GM18951 (cell line): Measurements from ENCODE around the gene NEGR1.

Experiments
- POLR2A ChIP-seq: IDR thresholded peaks from 4 replicates; pipeline ENCODE4 v1.6.1; 2011; ENCODE audit warnings: mild to moderate bottlenecking; ENCODE audit not compliant: insufficient read length, insufficient read depth; ENCODE audit errors: extremely low read depth
- in situ Hi-C: fragments of 300-500 bp; cut with MboI; formaldehyde crosslinking; loops from one replicate; pipeline ENCODE4 v1.12.0; 2022; ENCODE audit warnings: low sequenced_read_pairs, mixed read lengths, inconsistent platforms; ENCODE audit not compliant: unreplicated experiment

Gene NEGR1

DNA sequence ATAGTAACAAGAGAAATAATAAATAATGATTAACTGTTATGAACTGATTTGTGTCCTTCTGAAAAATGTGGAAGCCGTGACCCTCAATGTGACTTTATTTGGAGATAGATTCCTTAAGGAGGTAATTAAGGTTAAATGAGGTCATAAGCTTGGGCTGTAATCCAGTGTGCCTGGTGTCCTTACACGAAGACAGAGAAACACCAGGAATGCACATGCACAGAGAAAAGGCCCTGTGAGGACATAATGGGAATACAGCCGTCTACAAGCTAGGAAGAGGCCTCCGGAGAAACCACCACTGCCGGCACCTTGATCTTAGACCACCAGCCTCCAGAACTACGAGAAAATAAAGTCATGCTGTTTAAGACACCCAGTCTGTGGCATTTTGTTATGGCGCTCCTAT is 215.9 kb downstream of the NEGR1 start:
- no peak for TF ChIP-seq POLR2A
- in situ Hi-C loops: no loop called here

GRCh38 chr1:72064196-72065075 is 217.9 kb downstream of the NEGR1 start:
- no peak for TF ChIP-seq POLR2A
- in situ Hi-C loops: no loop called here

GRCh38 chr1:72063364-72064044 is 218.8 kb downstream of the NEGR1 start:
- TF ChIP-seq POLR2A: no peak
- in situ Hi-C loops: no loop called here

DNA sequence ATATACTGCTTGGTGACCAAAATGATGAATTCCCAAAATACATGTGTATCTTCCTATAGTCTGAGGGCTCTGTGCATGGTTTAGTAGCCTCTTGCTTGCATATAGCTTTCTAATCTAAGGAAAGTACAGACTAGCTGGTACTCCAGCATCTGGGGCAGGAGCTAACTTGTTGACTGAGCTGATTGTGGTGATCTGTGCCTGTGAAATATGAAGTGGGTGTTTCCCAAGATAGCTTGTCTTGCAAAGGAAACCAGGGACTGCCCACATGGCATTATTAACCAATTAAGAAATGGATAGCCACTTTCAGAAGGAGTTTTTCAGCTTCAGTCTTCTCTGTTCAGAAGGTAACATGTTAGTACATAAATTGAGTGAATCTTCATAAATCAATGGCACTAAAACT is 219.8 kb downstream of the NEGR1 start:
- in situ Hi-C loops: no loop called here
- no peak for TF ChIP-seq POLR2A

GRCh38 chr1:72060466-72061245 is 221.7 kb downstream of the NEGR1 start:
- TF ChIP-seq POLR2A: no peak

DNA sequence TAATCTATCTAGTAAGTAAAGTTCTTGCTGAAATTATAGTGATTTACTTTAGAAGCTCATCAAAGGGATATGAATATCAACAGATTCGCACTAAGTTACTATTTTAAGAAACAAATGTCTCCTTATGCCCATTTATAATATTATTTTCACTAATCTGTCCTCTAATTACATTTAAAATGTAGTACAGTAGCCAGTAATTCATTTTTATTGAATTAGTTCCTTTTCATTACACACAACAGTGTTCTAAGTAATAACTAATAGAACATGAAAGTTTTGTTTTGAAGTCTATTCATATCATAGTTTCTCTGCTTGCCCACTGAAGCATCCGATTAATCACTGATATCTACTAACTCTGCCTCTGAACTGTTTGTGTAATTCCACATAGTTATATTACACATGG is 225.8 kb downstream of the NEGR1 start:
- TF ChIP-seq POLR2A: no peak
- in situ Hi-C loops: no loop called here

More at GRCh38 chr1:72060466-72061245, 221.7 kb downstream of the NEGR1 start:
- in situ Hi-C loops: no loop called here

DNA sequence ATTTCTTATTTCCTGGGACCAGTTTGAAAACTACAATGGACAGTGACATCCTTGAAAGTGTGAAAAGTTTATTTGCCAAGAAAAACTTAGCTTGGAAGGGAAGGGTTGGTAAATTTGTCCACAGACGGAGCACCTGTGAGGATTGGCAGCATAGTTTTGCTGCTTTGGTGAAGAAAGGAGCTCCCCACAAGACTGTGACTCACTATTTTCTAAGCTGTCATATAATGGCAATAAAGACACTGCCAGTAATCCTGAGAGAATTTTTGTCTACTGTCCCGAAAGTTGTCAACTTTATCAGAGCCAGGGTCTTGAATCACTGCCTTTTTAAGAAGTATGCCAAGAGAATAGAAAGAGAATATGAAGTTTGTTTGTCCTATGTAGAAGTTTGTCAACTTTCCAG is 230.8 kb downstream of the NEGR1 start:
- no peak for TF ChIP-seq POLR2A
- in situ Hi-C loops: no loop called here

- no peak for TF ChIP-seq POLR2A
- in situ Hi-C loops: no loop called here
These were observed 231.8 kb downstream of the NEGR1 start for GRCh38 chr1:72050551-72050950.

DNA sequence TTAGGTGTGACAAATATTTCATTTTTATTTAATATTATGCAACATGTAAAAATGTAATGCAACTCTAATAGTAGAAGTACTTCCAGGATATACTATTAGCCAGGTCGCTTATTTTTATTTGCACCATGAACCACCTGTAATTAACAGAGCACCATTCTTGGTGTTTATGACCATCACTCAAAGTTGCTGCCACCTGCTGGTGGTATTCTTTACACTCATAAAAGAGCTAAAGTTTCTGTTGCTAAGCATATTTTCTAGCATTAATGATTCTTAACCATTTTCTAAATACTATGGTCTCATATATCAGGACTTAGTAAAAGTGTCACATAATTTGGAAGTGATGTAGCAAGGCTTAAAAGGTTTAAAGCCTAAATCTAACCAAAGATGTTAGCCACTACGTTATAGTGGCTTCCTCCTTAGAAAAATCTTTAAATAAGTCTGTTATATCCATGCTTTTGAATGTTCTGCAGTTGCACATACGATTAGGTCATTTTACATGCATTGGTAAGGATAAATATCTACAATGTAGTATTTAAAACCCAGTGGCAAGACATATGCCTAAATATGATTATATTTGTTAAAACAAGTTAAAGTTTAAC is 244.5 kb downstream of the NEGR1 start:
- in situ Hi-C loops: no loop called here
- TF ChIP-seq POLR2A: no peak

- TF ChIP-seq POLR2A: no peak
- in situ Hi-C loops: no loop called here
These were observed 247.5 kb downstream of the NEGR1 start for GRCh38 chr1:72034827-72035226.

- TF ChIP-seq POLR2A: no peak
- in situ Hi-C loops: no loop called here
These were observed 259.0 kb downstream of the NEGR1 start for GRCh38 chr1:72023063-72023930.

DNA sequence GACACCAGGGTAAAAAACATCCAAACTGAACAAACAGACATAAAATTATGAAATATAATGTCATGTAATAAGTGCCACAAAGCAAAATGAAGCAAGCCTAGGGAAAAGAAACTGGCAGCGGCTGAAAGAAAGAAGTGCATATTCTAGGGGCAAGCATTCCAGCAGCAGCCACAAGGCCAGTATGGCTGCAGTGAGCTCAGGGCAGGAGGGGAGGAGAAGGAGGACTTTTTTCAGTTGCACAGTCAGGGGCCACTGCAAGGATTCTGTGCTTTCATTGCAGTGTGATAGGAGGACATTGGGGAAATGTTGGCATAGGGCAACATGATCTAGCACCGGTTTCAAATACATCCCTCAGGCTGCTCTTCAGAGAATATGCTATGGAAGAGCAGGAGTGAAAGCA is 263.8 kb downstream of the NEGR1 start:
- in situ Hi-C loops: no loop called here
- TF ChIP-seq POLR2A: no peak
